Forelimb muscle (tissue), 1 donor: Measurements from ENCODE around the gene PLPPR1. TPM values are rescaled to one million over a fixed set of nuclear protein-coding genes. Genes with fewer than 3 reads are reported as not detected.

Experiments
- DNase-seq: peaks from one replicate; pipeline ENCODE4 v3.0.0-alpha.2; 2013; ENCODE audit warnings: low read depth
- polyA plus RNA-seq: library from polyadenylated mRNA; unstranded; fragments of 120-200 nt; gene quantifications from one replicate; pipeline ENCODE4 v1.2.1, GENCODE V29; 2013; ENCODE audit not compliant: insufficient read length

Gene PLPPR1
- polyA plus RNA-seq, 1 donor, result 3.6 TPM

GRCh38 chr9:101209670-101210069 lies 181.1 kb downstream of the PLPPR1 start:
- DNase-seq, result no peak

DNA sequence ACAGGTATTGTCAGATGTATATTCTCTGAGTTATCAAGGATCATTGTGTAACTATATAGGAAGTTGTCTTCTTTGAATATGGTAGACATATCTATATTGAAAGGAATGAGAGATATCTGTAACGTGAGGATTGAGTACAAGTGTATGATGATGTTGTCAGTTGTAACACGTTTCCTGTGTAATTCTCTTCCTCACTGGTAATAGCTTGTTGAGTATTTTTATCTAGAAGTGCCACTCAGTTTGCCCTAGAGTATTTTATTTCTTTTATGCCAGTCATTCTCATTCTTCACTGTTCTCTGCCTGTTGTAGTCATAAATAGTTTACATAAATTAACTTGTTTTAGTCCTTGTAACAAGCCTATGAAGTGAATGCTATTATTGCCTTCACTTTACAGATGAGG lies 184.1 kb downstream of the PLPPR1 start:
- no peak for DNase-seq

DNA sequence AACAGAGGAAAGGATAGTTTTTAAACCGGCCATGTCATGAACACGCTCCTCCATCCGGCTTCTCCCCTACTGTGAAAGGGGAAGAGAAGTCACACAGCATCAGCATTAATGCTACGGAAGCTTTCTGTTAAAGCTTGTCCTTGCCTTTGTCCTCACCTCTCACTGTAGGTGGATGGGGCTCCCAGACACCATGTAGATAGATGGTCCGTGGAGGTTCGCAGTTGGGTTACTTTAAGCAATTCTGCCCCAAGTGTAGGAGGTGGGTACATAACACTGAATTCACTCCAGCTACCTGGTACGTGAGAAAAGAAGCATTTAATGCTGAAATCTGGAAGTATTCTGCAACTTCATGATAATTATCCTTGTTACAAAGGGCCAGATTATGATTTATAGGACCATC lies 190.5 kb downstream of the PLPPR1 start:
- no peak for DNase-seq

GRCh38 chr9:101220341-101220740 lies 191.8 kb downstream of the PLPPR1 start:
- DNase-seq, result no peak

GRCh38 chr9:101225271-101225670 lies 196.7 kb downstream of the PLPPR1 start:
- DNase-seq, result no peak

- DNase-seq, result no peak
Measured at GRCh38 chr9:101226161-101226560, 197.6 kb downstream of the PLPPR1 start.

DNA sequence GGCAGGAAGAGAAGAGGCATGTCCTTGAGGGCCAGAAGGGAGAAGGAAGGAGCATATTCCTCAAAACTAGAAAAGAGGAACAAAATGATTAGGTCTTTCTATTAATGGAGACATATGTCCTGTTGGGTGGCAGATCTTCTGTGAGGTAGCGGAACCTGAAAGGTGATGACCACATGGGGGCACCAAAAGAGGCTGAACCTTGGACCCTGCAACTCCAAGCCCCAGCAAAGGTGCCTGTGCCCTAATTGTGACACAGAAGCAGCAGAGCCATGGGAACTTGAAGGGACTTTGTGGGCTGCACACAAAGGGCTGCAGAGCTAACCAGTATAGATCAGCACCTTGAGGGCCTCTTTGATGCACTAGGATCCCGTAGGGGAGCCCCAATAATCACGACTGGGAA lies 198.3 kb downstream of the PLPPR1 start:
- DNase-seq, result no peak

- DNase-seq, result no peak
Measured at GRCh38 chr9:101229606-101230005, 201.1 kb downstream of the PLPPR1 start.

- DNase-seq, result no peak
Measured at GRCh38 chr9:101232405-101232977, 204.0 kb downstream of the PLPPR1 start.

DNA sequence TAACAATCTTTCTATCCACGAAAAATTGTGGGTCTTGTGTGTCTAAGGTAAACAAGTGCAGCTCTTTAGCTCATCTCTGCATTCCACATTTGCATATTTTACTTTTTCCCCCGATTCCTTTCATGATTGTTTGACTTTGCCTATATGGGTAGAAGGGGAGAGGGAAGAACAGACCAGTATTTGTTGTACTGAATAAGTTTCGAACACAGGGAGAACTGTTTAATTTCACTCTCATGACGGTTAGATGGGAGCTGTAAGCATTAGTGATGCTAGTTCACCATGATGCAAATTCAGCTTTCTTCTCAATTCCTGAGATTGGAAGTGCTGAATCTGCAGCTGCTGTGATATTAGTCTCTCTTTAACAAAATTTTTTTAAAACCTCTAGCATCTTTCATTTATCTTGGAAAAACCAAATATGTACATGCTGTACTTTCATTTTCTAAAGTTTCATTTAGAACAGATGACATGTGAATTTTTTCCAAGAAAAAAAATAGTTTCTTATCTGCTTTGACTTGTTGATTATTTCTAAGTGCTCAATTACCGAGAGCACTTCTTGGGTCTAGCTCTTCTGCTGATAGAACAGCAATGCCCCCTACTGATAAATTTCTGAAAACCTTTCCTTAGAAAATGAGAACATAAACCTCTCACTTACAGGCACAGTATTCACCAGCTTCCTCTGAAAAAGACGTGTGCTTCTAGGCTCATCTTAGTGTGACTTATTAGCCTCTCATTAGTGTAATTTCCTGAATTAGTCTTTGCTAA lies 206.8 kb downstream of the PLPPR1 start:
- DNase-seq, result no peak

GRCh38 chr9:101242651-101243050 lies 214.1 kb downstream of the PLPPR1 start:
- no peak for DNase-seq

DNA sequence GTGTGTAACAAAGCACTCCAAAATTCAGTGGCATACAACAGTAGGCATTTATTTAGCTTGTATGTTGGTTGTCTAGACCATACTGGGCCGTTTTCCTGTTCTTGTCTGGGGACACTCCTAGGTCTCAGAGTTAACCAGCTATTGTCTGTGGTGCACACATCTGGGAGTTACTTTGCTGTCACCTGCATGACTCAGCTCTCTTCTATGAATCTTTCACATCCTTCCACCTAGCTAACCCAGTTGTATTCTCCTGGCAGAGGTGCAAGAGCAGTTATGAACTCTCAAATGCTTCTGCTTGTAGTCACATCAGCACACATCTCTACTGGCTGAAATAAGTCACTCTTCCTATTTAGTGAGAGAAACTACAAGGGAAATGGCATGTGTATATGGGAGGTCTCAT lies 218.2 kb downstream of the PLPPR1 start:
- DNase-seq, result no peak

DNA sequence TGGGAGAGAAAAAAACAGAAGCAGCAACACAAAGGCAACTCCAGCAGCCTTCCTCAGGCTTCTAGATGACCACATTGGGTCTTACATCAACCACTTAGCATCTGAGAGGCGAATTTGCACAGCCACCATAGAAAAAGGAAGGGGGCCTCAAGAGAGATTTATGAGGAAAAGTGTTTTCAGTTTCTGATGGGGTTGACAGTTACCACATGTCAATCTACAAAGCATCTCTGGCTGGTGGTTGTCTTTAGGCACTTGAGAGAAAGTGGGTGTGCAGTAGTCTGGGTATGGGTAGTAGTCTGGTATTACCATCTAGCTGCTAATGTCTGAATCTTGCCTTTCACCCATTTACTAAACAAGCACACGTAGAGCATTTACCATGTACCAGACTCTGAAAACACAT lies 218.8 kb downstream of the PLPPR1 start:
- no peak for DNase-seq

- DNase-seq, result no peak
Measured at GRCh38 chr9:101254733-101255433, 226.4 kb downstream of the PLPPR1 start.

DNA sequence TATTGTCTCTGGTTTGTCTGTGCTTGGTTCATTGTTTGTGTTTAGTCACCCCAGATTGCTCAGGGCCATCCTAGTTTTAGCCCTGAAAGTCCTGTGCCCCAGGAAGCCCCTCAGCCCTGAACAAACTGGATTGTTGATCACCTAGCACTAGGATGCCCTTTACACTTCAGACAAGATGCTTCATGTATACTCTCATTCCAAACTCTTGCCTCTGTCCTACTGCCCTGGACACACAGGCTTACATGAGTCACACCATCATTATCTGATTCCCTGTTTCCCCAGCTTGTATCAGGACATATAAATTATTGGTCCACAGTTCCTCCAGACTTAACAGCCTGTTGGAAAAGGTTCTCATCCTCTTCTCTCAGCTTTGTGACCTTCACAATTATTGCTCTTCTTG lies 236.2 kb downstream of the PLPPR1 start:
- no peak for DNase-seq

DNA sequence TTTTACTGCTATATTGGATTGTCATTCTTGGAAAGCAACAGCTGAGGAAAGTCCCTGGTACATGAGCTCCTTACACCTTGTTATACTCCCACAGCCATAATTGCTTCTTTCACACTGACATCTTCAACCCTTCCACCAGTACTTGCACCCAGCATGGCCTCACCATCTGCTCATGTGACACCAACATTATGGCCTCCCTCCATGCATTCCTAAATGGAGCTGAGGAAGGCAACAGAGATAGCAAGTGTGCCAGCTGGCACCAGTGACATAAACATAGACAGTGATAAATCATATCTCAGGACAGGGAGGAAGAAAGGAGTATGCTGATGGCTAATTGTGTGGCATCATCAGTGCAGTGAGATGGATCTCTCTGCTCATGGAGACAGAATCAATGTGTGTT lies 236.7 kb downstream of the PLPPR1 start:
- no peak for DNase-seq

GRCh38 chr9:101268426-101268825 lies 239.9 kb downstream of the PLPPR1 start:
- no peak for DNase-seq

- no peak for DNase-seq
Measured at GRCh38 chr9:101269591-101270283, 241.2 kb downstream of the PLPPR1 start.

DNA sequence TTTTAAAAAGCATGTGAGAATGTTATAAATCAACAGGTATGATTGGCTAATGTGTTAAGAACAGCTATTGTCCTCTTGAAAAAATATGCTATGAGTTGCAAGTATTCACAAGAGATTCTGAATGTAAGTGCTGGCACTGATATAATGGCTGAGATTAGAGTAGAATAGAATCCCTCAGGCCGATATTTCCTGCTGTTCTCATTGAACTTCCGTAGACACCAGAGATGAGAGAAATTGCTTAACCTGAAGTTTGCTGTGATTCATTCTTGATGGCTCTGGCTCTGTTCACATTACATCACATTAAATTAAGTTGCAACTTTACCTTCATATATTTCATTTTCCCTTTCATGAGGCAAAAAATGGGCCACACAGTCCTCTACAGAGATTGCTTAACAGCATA lies 241.8 kb downstream of the PLPPR1 start:
- no peak for DNase-seq

DNA sequence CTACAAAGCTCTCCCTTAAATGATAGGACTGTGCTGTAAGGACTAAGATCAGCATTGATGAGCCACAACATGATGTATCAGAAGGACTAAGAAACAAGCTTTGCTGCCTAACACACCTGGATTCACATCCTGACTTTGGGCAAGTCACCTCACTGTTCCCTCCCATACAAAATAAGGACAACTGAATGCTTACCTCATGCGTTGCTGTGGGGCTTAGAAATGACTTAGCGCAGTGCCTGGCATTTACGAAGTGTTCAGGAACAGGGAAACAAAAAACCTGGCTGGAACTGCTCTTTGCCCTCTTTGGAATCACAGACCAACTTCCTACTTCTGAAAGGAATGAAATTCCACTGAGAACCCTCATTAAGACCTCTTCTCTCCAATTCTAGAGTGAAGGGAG lies 242.6 kb downstream of the PLPPR1 start:
- no peak for DNase-seq

- no peak for DNase-seq
Measured at GRCh38 chr9:101274971-101275768, 246.6 kb downstream of the PLPPR1 start.
